SIG-M5 treated with dmso at 0.1 percent for 504 hours (cell line): ENCODE results near the gene OR10H1.
"Not testable (repeated sequence)": the region's sequence is repeated elsewhere in the genome, so short reads cannot be mapped to it uniquely, and the experiment has no call there.

Source experiments
- DNase-seq: peaks from one replicate; lab custom pipeline; 2025; ENCODE audit not compliant: unreplicated experiment; lab: John Stamatoyannopoulos, UW

OR10H1 gene

DNA sequence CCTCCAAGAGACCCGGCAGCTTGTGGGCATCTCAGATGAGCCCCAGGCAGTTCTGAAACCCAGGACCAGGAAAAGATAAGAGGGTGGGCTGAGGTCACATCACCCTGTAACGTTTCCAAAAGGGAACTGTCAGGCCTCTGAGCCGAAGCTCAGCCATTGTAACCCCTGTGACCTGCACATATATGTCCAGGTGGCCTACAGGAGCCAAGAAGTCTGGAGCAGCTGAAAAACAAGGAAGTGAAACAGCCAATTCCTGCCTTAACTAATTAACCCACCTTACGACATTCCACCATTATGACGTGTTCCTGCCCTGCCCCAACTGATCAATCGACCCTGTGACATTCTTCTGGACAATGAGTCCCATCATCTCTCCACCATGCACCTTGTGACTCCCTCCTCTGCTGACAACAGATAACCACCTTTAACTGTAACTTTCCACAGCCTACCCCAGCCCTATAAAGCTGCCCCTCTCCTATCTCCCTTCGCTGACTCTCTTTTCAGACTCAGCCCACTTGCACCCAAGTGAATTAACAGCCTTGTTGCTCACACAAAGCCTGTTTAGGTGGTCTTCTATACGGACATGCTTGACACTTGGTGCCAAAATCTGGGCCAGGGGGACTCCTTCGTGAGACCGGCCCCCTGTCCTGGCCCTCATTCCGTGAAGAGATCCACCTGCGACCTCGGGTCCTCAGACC, 13.3 kb upstream of the OR10H1 start:
- DNase-seq, result peak; percentile 3

DNA sequence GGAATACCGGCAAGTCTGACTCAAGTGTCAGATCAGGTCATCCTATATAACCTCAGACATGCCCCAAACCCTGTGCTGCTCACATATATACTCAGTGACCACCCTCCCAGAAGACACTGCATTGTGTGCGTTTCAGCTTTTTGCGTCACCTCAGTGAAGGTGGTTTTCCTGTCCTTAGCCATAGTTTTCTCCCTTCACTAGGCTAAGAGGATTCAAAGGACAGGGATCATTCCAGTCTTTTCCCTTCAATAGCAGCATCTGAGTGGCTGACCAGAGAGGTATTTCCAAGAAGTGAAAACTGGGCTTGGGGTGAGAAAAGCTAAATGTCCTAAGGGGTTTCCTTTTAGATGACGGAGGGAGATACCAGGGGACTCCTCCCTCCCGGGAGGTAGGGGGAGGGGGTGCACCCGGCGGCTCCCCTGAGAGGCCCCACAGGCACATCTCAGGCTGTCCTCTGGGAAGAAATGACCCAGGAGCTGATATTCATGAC, 12.7 kb upstream of the OR10H1 start:
- DNase-seq, result no peak

- no peak for DNase-seq
Observed at GRCh38 chr19:15825753-15826152, 10.3 kb upstream of the OR10H1 start.

DNA sequence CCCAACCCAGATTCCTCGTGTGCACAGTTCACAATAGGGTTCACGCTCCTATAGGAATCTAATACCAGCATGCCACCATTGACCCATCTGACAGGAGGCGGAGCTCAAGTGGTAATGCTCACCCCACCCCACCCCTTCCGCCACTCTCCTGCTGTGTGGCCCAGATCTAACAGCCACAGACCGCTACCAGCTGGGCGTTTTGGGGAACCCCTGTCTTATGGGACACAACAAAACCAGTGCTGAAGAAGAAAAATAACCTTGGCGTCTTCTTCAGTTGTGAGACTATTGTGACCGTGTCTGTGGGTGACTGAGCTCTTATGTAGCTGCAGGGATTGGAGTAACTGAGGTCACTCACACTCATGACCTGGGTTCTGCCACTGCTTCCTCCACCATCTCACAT, 5.2 kb upstream of the OR10H1 start:
- DNase-seq, result no peak

GRCh38 chr19:15813916-15814315, 1.5 kb downstream of the OR10H1 start:
- DNase-seq, result no peak

GRCh38 chr19:15812060-15812722, 3.3 kb downstream of the OR10H1 start:
- DNase-seq, result peak; percentile 17

GRCh38 chr19:15811476-15811875, 4.0 kb downstream of the OR10H1 start:
- no peak for DNase-seq

DNA sequence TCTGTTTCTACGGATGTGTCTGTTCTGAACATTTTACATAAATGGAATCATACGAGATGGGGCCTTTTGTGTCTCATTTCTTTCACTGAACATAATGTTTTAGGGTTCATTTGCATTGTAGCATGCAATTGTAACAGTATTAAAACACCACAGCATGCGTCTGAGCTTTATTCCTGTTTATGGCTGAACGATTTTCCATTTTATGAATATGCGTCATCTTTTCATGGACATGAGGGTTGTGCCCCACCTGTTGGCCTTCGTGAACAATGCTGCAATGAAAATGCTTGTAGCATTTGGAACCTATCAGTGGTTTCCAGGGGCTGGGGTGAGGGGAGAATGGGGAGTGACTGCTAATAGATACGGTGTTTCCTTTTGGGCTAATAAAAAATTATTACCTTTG, 5.1 kb downstream of the OR10H1 start:
- DNase-seq, result no peak

GRCh38 chr19:15794279-15794678, 21.2 kb downstream of the OR10H1 start:
- not testable (repeated sequence) for DNase-seq

DNA sequence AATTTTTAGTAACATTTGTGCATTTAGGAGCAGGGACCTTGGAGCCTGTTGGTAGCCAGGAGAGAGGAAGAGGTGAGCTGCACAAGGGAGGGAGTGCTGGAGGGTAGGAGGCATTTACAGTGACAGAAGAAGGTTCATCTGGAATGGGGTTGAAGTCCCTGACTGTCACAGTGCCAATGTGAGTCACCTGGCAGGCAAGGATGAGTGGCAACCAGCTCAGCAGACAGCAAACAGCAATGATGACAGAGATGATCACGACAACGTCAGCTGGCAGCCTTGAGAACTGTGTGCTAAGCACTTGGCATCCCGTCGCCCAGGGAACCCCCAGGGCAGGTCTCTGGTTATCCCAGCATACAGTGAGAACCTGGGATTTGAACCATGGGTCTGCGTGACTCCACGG, 25.4 kb downstream of the OR10H1 start:
- DNase-seq, result no peak

- DNase-seq, result no peak
Observed at GRCh38 chr19:15788594-15789270, 26.7 kb downstream of the OR10H1 start.

GRCh38 chr19:15787611-15788155, 27.8 kb downstream of the OR10H1 start, which contains the start of gene OR10H5:
Gene OR10H5 (plus strand): TSS chr19:15787661. CDS start chr19:15794049, 6,388 bp downstream.
- DNase-seq, result no peak

DNA sequence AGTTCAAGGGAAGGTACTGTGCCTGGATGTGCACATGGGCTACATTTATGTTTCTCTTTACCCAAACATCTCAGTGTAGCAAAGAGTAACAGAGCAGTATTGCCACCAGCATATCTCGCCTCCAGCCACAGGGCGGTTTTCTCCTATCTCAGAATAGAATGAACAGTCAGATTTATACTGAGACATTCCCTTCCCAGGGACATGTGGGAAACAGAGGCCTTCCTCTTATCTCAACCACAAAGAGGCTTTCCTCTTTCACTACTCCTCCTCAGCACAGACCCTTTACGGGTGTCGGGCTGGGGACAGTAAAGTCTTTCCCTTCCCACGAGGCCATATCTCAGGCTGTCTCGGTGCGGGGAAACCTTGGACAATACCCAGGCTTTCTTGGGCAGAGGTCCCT, 32.6 kb downstream of the OR10H1 start:
- not testable (repeated sequence) for DNase-seq

- no peak for DNase-seq
Observed at GRCh38 chr19:15782211-15782610, 33.3 kb downstream of the OR10H1 start.

DNA sequence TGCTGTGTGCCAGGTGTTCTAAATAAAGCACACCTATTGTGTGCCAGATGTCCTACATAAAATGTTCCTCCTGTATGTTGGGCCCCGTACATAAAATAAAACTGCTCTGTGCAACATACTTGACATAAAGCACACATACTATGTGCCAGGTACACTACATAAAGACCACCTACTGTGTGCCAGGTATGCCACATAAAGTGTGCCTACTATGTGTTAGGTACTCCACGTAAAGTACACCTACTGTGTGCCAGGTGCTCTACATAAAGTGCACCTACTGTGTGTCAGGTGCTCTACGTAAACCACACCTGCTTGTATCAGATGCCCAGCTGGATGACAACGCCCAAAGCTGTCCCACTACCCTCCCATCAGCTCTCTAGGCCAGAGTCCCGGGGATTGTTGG, 33.8 kb downstream of the OR10H1 start:
- no peak for DNase-seq

DNA sequence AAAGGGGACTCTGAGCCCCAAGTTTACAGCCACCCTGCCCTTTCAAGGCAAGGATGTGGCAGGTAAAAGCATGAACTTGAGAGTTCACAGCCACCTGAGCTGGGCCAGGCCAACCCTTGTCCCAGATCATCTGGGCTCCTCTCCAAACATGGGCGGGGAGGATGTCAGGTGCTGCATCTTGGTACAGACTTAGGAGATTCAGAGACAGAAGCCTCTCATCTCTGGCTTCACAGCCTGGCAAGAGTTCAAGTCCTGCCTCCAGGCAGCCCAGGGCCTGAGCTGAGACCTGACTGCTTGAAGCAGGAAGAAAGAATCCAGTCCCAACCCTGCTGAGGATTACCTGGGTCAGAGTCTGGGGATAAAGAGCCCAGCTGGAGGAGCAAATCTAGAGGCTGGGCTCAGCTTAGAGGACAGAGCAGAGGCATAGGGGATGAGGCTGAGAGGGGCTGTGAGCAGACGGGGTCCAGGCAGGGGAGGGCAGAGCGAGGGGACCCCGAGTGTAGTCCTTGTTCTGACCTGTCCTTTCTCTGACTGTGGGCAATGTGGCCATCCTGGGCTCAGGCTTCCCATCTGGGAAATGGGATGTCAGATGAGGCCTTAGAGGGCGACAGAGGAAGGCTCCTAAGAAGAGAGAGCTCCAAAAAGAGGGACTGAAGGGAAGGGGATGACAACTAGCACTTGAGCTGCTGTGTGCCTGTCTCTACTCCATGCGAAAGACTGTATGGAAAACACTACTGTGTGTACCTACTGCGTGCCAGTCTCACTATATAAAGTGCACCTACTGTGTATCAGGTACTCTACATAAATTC, 34.6 kb downstream of the OR10H1 start:
- no peak for DNase-seq

DNA sequence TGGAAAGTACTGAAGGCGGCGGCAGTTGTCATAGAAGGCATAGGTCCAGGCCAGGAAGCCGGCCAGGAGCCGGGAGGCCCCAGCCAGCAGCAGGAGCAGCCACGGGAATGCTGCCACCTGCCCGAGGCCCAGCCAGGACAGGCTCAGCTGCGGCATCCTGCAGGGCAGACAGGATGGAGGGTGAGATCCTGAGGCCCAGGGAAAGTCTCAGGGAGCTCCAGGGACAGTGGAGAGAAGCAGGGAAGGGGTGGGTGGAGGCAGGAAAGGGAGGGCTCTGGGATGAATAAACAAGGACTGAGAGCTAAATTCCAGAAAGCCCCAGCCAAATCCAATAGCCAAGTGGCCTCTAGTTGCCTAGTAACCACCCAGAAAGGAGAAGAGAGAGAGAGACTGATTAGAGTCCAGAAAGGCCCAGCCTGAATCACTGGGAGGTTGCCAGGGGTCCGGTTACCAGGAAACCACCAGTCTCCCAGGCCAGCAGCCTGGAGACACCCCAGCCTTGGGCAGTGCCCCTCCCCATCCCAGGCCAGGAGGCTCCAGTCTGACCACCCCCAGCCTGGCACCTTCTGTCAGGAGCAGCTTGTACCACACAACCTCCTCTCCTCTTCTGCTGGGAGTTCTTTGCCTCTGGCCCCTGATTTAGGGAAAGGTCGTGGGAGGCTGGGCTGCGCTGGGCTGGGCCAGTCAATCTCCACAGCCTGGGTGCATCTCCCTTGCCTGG, 35.5 kb downstream of the OR10H1 start:
- DNase-seq, result no peak

DNA sequence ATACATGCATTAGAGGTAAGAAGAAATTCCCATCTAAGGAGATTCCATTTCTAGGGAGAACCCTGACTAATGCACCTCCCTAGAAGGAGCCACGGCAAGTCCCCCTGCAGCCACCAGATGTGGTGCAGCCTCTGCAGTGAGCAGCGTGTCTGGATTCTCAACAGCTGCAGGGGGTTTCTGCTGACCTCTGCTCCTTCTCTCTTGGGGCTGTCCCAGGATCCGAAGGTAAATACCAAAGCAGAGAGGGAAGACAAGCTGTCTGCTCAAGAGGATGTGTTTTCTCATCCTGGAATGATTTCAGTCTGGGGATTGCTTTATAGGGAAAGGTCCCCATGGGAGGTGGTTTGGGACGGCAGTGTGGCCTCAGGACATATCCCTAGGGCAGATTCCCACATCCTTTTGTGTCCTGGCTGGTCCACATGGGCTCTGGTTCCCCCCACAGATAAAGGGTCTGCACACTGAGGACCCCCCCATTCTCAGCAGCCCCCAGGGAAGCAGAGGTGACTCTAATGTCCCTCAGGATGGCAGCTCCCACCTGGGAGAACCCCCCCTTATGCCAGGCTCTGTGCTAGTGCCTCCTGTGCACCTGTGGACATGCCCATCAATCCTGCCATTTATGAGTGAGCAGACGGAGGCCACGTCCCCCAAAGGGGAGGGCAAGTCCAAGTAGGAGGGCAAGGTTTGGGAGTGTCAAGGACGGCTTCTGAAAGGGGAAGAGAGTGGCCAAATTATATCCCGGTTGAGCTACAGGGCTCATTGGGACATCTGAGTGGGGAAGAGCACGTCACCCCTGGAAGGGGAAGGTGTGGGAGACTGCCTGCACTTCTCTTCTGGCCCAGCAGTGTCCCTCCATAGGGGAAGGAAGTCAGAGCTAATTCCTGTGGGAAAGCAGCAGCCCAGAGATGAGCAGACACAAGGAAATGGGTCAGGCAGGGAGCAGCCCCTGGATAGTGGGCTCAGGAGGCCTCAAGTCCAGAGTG, 38.2 kb downstream of the OR10H1 start:
- DNase-seq, result no peak

GRCh38 chr19:15776264-15776663, 39.2 kb downstream of the OR10H1 start:
- DNase-seq, result no peak
